ENCODE measurements around the gene RPP25L. TPM values are rescaled to one million over a fixed set of nuclear protein-coding genes. Genes with fewer than 3 reads are reported as not detected.

RPP25L gene
- total and polyA plus RNA-seq, 9 of the 15 experiments (the other 6 are each of a cell fraction or from before 2014, with no cell fraction given) = 16.3 to 43.7 (median 29.0) TPM

DNA sequence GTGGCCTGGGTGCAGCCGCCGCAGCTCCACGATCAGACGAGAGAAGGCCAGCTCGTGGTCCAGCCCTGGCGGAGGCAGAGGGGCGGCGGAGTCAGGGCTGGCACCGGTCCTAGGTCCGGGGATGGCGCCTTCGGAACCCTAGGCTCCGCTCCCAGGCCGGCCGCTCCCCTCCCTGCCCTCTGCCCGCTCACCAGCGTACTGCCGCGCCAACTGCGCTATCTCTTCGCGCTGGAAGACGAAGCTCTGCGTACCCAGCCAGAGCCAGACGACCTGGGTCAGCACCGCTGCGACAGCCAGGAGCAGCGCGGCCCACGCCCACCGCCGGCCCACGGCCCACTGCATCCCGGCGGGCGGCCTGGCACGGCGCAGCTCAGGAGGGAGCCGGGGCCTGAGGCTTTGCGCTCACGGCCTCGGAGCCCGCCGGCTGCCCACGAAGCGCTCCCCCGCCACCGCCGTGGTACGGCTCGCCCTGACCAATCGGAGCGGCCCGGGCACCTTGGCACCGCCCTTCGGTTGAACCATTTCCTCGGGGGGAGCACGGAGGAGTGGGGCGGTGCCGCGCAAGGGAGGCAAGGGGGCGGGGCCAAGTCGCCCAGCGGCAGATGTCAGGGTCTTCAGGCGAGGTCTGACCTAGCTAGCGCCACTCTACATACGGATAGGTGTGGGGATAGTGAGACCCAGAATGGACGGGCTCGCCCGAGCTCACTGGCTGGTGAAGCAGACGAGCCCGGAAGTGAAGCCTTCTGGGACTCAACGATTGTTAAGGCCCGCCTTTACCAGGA is 25.6 kb upstream of the RPP25L start, which contains the start of gene SIGMAR1 (continued):
- TF ChIP-seq, protein P1, sequence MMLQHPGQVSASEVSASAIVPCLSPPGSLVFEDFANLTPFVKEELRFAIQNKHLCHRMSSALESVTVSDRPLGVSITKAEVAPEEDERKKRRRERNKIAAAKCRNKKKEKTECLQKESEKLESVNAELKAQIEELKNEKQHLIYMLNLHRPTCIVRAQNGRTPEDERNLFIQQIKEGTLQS (IDR thresholded peaks at IDR 0.05) = no peak
- TF ChIP-seq, protein P1 (CRISPR knock-in tag; conservative IDR thresholded peaks at IDR 0.05) = no peak
- no peak for TF ChIP-seq ATF1 (CRISPR knock-in tag; IDR thresholded peaks at IDR 0.05)
- 0 out of 2 replicates have a peak, but pooled peaks have one; percentile 31 for TF ChIP-seq ATF1 (tag; IDR thresholded peaks at IDR 0.05)
- TF ChIP-seq ZNF551 (CRISPR knock-in tag; IDR thresholded peaks at IDR 0.05) = no peak

DNA sequence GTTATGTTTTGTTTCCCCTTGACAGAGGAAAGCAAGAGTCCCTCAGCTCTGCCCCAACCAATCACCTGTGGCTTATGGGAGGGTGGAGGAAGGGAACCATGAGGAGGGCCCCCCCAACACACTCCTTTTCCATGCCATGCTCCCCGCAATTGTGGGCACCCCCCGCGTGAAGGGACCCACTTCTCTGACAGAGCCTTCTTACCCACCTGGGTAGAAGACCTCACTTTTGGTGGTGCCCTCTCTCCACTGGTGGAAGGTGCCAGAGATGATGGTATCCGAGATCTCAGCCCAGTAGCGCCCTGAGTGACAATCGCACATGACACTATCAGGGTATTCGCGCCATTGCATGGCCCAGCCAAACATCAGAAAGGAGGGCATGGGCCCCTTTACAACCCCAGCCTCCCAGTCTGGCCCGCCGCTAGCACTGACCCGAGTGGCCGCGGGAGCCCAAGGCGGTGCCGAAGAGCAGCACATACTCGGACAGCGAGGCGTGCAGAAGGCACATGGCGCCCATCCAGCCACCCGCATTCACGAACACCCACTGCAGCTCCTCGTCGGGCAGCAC is 25.0 kb upstream of the RPP25L start:
- BruUV-seq (replicated peaks) = no TSS peak
- DNase-seq (ENCODE audit: extremely low read depth in 1 of 4, low spot score in 3 of 4) (peak in 1 of 4 experiments; percentile 16), FAIRE-seq (no peak), ATAC-seq (peak; percentile 5; the same call in 2 of the 3 replicates)
- Histone ChIP-seq H3K4me2 (ENCODE audit: insufficient read depth, low read length) (peak overlapping the region; percentile 82), H3K36me3 (ENCODE audit: control insufficient read depth, insufficient read depth, low read length) (peaks cover 14% of the 10 kb centered on the region; the same call in 1 of the 3 replicates), H4K20me1 (replicated peaks; ENCODE audit: control insufficient read depth, insufficient read depth, low read length) (0 out of 2 replicates have a peak, but pooled peaks cover 4% of the 10 kb centered on the region), H3K4me1 (replicated peaks in 1 of 2; ENCODE audit: control insufficient read depth in 2 of 2, insufficient read depth in 2 of 2, low read length in 2 of 2) (peaks cover 5 to 23% of the 10 kb centered on the region in 2 experiments; a peak in 4 of 5 replicates), H3K4me3 (peak overlapping the region; percentile 54), H3K9ac (ENCODE audit: insufficient read depth in 1 of 2, low read depth in 2 of 2, low read length in 2 of 2) (peak overlapping the region; percentile 73 to 96), H3K27ac (ENCODE audit: extremely low read depth, low read depth, low read length) (peak overlapping the region; percentile 65), H3K27me3 (ENCODE audit: control insufficient read depth in 2 of 2, insufficient read depth in 2 of 2, low read length in 2 of 2) (no peaks in the 10 kb centered on the region), H3K9me3 (replicated peaks; ENCODE audit: control insufficient read depth, insufficient read depth, low read depth, low read length) (no peaks in the 10 kb centered on the region), H2AFZ (ENCODE audit: low read depth, low read length) (peak overlapping the region; percentile 92), H3K9me1 (ENCODE audit: control insufficient read depth, insufficient read depth, low read length) (no peaks in the 10 kb centered on the region), H3K79me2 (ENCODE audit: control insufficient read depth, insufficient read depth, low read length) (peaks cover 18% of the 10 kb centered on the region)
- TF ChIP-seq ZBTB7A (IDR thresholded peaks at IDR 0.05; ENCODE audit: borderline replicate concordance, control insufficient read depth, low read depth, low read length) (no peak), MYC (IDR thresholded peaks at IDR 0.05; ENCODE audit: low read depth, low read length) (peak; percentile 20; the same call in 1 of the 2 replicates), MYC (CRISPR knock-in tag; IDR thresholded peaks at IDR 0.05; ENCODE audit: borderline replicate concordance, low read depth) (no peak), EP400 (IDR thresholded peaks at IDR 0.05) (0 out of 2 replicates have a peak, but pooled peaks have one; percentile 50)
- TF ChIP-seq, protein P2, sequence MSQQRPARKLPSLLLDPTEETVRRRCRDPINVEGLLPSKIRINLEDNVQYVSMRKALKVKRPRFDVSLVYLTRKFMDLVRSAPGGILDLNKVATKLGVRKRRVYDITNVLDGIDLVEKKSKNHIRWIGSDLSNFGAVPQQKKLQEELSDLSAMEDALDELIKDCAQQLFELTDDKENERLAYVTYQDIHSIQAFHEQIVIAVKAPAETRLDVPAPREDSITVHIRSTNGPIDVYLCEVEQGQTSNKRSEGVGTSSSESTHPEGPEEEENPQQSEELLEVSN (IDR thresholded peaks at IDR 0.05; ENCODE audit: borderline replicate concordance in 1 of 2, extremely low read depth in 1 of 2, insufficient read depth in 1 of 2, insufficient read length in 1 of 2, low read depth in 1 of 2, low read length in 1 of 2, poor library complexity in 1 of 2, severe bottlenecking in 1 of 2) = peak in 1 of 2 experiments; percentile 18
- TF ChIP-seq, protein P3, sequence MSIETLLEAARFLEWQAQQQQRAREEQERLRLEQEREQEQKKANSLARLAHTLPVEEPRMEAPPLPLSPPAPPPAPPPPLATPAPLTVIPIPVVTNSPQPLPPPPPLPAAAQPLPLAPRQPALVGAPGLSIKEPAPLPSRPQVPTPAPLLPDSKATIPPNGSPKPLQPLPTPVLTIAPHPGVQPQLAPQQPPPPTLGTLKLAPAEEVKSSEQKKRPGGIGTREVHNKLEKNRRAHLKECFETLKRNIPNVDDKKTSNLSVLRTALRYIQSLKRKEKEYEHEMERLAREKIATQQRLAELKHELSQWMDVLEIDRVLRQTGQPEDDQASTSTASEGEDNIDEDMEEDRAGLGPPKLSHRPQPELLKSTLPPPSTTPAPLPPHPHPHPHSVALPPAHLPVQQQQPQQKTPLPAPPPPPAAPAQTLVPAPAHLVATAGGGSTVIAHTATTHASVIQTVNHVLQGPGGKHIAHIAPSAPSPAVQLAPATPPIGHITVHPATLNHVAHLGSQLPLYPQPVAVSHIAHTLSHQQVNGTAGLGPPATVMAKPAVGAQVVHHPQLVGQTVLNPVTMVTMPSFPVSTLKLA (conservative IDR thresholded peaks at IDR 0.05) = 0 out of 4 replicates have a peak, but pooled peaks of 1 of the 2 experiments have one; percentile 24
- TF ChIP-seq, protein P4, sequence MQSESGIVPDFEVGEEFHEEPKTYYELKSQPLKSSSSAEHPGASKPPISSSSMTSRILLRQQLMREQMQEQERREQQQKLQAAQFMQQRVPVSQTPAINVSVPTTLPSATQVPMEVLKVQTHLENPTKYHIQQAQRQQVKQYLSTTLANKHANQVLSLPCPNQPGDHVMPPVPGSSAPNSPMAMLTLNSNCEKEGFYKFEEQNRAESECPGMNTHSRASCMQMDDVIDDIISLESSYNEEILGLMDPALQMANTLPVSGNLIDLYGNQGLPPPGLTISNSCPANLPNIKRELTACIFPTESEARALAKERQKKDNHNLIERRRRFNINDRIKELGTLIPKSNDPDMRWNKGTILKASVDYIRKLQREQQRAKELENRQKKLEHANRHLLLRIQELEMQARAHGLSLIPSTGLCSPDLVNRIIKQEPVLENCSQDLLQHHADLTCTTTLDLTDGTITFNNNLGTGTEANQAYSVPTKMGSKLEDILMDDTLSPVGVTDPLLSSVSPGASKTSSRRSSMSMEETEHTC (IDR thresholded peaks at IDR 0.05) = no peak
- WGBS (ENCODE audit: insufficient coverage, low coverage, missing lambda C conversion rate) = 34% methylated on average over 3 of the region's 23 CpGs
- in situ Hi-C loops (cut with MboI) = no loop called here
- ChIA-PET CTCF (ENCODE audit: low intra/inter-chr PET ratio) (no interaction called here), POLR2A (interaction anchor here (1.0 to 1.7 kb wide), 2 partner anchors 9 to 18 kb away, joined by 4 to 6 read pairs; partner anchors contain the start of gene GALT)
- intact Hi-C loops (cut with micrococcal nuclease) = no loop called here

Measured in K562 (cell line).